ENCODE data around the gene SLC25A22.
A peak's percentile ranks its signal among the peaks of the same experiment; 100 is the strongest.

Gene SLC25A22

DNA sequence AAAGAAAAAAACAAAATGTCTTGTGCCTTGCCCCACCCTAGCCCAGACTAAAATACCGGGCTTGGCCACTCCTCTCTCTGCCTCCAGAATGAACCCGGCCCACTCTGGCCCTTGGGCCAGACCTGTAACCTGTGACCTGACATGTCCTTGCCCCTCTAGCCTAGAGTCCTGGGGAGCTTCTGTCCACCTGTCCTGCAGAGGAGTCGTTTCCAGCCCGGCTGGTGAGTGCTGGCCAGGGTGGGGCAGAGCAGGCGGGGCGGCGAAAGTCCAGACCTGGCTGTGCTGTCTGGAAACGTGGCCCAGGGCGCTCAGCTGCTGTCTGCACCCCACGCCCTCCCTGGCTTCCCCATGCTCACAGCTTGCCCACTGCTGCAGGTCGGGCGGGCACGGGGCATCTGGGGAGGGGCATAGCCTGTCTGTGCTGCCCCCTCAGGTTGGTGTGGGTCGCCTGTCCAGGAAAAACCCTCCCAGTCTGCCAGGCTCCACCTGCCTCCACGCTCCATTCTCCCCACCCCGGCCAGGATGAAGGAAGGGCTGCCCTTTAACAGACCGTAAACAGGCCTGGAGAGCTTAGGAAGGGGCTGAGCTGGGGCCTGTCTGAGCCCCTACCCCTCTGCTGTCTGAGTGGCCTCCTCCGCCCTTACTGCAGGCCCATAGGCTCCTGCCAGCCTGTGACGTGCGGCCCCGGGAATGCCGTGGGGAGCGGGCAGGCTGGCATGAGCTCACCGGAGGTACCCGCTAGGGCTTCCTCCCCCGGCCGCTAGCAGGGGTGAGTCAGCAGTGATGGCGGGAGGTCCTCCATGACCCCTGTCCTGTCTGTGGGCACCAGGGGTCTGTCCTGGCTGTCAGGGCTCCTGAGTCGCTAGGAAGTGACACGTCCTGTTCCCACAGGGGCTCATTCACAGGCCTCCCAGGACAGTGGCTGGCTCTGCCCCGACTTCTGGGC, 36.6 kb upstream of the SLC25A22 start:
- no peak for DNase-seq (ENCODE audit: low read depth in 2 of 2)

DNA sequence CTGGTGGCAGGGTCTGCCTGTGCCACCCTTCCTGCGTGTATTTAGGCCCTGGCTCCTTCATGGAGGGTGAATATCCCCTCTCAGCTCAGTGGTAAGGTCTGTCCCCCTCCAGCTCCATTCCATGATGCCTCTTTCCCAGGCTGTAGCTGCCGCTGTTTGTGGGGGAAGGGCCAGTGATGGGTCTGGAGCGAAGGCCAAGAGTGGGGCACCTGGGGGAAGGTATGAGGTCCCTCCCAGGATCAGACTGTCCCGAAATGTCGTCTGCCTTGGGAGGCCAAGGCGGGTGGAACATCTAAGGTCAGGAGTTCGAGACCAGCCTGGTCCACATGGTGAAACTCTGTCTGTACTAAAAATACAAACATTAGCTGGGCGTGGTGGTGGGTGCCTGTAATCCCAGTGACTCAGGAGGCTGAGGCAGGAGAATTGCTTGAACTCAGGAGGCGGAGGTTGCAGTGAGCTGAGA, 35.8 kb upstream of the SLC25A22 start:
- DNase-seq (ENCODE audit: low read depth in 2 of 2) = no peak

DNA sequence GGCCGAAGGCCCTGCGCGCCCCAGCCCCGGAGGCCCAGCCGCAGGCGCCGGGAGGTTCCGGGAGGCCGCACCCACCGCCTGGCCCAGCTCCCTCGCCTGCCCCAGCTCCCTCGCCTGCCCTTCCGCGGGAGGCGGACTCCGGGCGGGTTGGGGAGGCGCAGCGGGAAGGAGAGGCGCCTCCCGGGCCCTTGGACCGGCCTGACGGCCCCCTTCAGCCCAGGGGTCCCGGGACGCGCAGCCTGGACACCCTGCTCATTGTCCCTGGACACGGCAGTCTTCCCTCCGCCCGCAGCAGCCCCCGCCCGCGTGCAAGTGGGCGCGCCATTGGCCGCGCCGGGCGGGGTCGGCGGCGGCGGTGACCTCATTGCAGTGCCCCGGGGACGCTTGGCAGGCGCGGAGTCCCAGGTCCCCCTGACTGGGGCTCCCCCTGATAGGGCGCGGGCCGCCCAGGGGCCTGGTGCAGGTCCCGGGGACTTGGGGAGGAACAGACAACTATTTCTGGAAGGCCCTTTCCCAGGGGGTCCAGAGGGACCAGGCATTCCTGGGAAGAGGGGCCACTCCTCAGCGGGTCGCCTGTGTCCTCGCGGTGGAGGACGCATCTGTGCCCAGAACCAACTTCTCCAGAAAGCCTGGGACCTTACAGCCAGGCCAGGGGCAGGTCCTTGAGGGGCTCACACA, 35.2 kb upstream of the SLC25A22 start:
- no peak for DNase-seq (ENCODE audit: low read depth in 2 of 2)

DNA sequence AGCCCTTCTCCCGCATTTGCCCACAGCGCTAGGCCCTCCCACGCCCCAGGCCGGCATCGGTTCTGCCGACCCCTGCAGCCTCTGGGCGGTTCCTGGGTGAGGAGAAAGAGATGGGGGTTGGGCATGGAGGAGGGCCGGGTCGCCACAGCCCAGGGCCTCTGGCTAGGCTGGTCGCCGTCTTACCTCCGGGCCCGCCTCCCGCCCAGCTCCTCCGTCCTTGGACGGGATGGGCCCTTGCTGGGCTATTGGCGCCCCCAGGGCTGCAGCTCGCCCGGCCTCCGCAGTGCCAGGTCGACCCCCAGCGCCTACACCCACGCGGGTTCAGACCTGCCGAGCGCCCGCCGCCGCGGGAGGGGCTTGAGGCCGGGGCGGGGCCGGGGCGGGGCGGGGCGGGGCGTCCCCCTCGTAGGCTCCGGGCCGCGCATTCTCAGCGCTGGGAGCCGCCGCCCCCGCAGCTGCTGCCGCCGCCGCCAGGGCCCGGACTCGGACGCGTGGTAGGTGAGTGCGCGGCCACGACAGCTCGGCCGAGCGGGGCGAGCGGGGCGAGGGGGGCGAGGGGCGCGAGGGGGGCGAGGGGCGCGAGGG, 34.5 kb upstream of the SLC25A22 start, which contains the start of gene CD151:
TSS of gene CD151 (plus strand) at position 424 of the 585 bp plus-strand sequence. CDS start 3,118 bp downstream, outside the sequence.
- no peak for DNase-seq (ENCODE audit: low read depth in 2 of 2)

DNA sequence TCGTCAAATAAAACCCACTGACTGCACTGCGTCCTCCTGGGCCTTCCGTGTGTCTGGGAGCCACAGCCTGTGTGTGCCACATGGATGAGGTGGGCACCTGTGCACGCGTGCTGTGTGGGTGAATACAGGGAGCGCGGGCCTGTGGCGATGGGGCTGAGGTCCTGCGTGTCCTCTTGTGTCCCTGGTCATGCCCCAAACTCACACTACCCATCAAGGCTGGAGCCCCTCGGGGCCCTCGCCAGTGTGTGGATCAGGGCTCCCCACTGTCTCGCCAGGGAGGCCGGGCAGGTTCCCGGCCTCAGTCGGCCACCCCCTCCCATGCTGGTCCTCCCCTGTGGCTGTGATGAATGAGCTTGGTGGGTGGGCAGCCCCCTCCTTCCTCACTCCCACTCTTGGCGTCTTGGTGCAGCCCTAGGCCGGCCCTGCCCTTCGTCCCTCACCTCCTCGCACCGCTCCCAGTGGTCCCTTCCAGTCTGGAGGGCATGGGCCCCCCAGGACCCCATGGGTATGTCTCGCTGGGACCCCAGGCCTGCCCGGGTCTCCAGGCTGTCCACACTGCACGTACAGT, 34.0 kb upstream of the SLC25A22 start:
- DNase-seq (ENCODE audit: low read depth in 2 of 2) = no peak

DNA sequence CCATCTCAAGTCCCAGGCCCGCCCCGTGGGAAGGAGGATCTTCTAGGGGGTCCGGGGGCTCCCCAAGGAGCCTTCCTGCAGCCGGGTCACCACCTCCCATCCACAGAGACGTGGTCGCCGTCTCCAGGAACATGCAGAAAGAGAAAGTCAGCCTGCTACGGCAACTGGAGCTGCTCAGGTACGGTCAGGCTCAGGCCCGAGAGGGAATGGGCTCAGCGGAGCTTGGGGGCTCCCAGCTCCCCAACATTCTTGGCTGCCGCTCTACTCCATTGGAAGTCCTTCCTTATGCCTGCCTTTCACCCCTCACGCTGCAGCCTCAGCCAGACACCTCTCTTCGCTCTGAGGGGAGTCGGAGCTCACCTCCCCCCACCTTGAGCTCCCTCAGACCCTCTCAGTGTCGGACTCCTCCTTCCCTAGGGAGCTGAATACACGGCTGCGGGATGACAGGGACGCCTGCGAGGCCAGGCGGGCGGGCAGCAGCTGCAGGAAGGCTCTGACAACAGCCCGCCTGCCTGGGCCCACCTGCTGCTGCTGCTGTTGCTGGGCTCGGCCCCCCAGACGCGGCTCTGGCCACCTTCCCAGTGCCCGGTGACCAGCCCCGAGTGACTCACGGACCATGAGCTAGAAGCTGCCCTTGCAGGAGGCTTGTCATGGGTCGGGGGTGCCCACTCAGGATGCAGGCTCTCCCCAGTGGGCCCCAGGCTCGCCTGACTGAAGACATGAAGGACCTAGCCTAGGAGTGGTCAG, 33.2 kb upstream of the SLC25A22 start:
- no peak for DNase-seq (ENCODE audit: low read depth in 2 of 2)

DNA sequence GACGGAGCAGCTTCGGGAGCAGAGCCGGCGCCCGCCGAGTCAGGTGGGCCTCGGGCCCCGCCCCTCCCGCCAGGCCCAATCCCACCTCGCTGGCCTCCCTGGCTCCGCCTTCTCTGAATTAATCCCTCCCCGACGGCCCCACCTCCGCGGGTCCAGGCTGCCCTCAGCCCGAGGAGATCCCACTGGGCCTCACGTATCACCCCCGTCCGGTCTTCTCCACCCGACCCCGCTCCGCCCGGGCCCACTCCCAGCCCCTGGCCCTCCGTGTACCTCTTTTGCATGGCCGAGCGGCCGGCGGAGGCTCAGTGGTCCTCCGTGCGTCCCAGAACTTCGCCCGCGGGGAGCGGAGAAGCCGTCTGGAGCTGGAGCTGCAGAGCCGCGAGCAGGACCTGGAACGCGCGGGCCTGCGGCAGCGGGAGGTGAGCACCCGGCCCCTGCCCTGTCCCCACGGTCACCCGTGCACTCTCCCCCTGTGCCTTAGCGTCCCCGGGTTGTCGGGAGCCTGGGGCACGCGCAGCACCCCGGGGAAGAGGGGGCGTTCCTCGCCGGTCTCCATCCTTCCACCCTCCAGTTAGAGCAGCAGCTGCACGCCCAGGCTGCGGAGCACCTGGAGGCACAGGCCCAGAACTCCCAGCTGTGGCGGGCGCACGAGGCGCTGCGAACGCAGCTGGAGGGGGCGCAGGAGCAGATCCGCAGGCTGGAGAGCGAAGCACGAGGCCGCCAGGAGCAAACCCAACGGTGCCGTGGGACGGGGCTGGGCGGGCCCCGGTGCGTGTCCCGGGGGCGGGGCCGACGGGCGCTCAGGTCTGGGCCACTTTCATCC, 32.4 kb upstream of the SLC25A22 start:
- DNase-seq (ENCODE audit: low read depth in 2 of 2) = peak in 1 of 2 donors; percentile 41

DNA sequence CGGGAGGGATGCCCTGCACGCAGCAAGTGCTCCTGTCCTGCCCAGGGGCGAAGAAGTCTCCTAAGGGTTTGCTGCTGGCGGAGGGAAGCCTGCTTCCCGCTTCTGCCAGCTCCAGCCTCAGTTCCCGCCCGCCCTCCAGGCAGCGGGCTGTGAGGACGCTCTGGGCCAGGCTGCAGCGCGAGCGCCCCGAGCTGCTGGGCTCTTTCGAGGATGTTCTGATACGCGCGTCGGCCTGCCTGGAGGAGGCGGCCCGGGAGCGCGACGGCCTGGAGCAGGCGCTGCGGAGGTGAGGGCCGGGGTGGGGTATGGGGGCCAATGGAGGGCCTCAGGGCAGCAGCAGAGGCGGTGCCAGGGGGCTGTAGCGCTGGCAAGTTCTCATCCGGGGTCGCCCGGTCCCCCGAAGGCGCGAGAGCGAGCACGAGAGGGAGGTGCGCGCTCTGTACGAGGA, 31.8 kb upstream of the SLC25A22 start:
- DNase-seq (ENCODE audit: low read depth in 2 of 2) = no peak

DNA sequence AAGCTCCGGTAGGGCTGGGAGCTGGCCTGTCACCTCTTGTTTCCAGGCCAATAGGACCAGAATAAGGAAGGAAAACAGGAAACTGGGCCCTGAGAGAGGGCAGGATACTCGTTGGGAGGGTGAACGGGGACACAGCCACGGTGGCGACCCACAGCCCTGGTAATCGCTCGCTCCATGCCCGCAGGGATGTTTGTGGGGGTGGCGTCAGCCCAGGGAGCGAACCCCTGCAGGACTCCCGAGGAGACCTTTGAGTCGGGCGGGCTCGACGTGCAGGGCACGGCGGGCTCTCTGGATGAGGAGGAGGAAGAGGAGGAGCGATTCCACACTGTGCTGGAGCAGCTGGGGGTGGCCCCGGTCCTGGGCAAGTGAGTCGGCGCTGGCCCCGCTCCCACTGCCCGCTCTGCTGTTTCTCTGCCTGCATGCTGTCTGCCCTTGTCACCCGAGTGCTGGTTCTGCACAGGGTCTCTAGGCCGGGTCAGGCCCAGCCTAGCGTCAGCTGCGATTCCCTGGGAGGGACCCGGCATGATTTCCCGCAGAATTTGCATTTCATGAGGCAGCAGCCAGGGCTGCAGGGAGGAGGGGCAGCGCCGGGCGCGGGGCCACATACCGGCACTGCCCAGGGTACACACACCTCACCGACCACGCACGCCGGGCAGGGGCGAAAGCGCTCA, 31.2 kb upstream of the SLC25A22 start:
- no peak for DNase-seq (ENCODE audit: low read depth in 2 of 2)

DNA sequence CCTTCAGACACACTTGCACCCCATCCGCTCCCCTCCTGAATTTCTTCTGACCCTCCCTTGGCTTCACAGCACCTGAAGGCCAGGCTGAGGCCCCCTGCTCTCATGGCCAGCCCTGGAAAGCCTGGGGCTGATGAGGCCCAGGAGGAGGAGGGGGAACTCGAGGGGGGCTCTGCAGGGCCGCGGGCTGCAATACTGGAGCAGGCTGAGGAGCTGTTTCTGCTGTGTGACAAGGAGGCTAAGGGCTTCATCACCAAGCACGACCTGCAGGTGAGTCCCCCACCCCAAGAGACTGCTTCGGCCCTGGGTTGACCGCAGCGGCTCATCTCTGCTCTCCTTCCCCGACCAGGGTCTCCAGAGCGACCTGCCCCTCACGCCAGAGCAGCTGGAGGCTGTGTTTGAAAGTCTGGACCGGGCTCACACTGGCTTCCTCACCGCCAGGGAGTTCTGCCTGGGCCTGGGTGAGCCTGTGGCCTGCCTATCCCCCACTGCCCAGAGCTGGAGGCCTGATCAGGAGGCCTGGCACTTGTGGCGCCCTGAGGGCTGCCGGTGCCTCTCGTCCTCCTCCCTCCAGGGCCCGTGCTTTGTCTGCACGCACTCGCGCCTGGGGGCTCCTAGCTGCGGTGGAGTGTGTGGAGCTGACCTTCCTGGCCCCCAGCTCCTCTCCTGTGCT, 30.6 kb upstream of the SLC25A22 start:
- no peak for DNase-seq (ENCODE audit: low read depth in 2 of 2)

DNA sequence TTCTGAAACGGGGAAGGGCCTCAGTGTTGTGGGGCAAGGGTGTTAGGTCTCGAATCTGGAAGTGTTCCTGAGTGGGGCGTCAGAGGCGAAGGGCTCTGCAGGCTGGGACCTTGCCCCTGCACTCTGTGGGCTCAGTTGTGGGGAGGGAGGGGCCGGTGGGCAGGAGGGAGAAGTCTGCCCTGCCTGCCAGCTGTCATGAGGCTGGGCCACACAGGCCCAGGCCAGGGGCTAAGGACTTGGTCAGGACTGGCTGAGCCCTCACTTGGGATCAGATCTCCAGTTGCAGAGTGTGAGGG, 29.8 kb upstream of the SLC25A22 start, which contains the start of gene CRACR2B:
TSS of gene CRACR2B (plus strand) at position 23 of the 296 bp plus-strand sequence. CDS start 689 bp downstream, outside the sequence.
- no peak for DNase-seq (ENCODE audit: low read depth in 2 of 2)

DNA sequence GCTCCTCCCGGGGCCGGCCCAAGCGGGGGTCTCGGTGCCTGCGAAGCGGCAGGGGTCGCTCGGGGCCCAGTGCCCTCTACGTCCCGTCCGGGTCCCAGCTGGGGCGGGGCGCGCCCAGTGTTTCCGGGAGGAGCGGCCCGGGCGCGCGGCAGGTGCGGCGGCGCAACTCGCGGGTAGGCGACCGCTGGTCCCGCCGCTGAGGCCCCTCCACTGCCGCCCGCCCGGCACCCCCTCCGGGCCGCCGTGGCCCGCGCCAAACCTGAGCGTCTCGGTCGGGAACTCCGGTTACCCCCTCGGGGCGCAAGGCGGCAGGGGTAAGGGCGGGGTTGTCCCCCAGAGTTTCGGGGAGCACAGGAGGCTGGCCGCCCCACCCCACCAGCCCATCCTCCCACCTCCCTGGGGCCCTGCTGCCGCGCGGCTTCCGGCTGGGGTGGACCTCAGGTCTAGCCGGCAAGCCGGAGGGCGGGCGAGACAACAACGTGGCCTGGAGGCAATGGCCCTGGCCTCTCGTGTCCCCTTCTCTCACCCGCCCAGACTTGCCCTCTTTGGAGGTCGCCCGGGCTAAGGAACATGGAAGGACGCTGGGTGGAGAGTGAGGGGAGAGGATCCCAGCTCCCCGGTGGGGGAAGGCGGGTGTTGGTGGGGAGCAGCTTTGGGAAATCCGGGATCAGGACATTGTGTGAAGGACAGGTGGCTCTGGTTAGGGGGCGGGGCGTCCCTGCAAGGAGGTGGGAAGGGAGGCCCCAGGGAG, 29.2 kb upstream of the SLC25A22 start:
- no peak for DNase-seq (ENCODE audit: low read depth in 2 of 2)

DNA sequence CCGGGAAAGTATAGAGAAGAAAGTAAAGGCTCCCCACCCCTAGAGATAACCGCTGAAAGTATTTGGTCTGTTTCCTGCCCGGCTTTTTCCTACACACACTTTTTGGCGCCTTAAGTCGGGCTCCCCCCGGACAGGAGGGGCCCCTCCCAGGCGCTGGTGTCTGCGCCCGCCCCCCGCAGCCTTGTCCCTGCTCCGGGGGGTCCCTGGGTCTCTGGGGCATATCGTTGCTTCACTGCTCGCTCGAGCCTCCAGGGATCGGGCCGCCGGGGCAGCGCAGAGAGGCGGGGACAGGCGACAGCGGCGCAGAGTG, 28.7 kb upstream of the SLC25A22 start:
- DNase-seq (ENCODE audit: low read depth in 2 of 2) = no peak

DNA sequence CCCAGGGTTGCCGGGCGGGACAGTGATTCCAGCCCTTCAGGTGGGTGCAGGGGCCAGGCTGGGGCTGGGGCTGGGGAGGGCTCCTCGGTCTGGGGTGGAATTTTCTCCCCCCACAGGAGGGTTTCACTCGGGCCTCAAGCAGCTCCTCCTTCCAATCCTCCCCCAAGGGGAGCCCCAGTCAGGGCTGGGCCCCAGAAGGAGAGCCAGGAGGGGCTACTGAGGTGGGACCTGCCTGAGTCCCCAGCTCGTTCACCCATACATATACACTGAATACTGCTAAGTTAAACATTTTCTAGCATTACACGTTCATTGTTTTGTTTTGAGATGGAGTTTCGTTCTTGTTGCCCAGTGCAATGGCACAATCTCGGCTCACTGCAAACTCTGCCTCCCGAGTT, 28.1 kb upstream of the SLC25A22 start:
- no peak for DNase-seq (ENCODE audit: low read depth in 2 of 2)

DNA sequence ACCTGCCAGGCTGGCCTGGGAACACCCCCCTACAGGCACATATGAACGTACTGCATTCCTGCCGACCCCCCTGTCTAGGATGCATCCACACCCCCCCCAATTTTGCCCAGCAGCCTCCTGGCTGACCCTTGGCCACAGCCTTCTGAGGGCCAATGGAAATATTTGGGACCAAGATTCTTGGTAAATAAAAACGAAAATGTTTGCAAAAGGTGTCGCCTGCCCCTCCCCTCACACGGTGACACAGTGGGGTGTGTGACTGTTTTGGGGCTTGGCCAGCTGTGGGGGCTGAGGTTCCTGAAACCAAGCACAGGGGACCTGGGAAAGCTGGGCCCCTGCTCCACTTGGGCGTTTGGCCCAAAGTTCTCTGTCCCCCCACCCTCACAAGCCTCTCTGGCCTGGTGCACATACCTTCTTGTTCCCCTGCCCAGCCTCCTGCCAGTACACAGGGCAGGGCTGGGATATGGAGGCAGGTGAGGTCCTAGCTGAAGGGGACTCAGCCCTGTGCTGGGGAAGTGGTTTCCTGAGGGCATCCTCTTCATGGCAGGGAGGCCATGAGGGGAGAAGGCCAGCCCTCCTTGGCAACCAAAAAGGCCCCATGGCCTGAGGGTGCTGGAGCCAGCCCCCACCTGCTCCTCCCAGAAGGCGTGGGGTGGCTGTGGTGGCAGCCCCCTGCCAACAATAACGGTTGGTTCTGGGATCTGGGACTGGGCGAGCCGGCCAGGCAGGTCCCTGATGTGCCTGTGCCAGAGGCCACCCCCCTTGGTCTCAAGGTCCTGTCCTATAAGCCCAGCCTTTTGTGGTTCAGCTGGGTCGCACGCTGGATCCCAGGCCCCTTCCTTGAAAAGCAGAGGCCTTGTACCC, 27.5 kb upstream of the SLC25A22 start:
- no peak for DNase-seq (ENCODE audit: low read depth in 2 of 2)

DNA sequence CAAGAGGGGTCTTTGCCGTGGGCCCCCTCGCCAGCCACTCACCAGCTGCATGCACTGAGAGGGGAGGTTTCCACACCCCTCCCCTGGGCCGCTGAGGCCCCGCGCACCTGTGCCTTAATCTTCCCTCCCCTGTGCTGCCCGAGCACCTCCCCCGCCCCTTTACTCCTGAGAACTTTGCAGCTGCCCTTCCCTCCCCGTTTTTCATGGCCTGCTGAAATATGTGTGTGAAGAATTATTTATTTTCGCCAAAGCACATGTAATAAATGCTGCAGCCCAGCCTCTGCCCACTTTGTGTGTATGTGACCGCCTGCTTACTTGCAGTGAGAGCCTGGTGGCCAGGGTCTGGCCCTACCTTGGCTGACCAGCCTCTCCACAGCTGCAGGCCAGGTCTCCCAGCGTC, 26.9 kb upstream of the SLC25A22 start:
- DNase-seq (ENCODE audit: low read depth in 2 of 2) = no peak

DNA sequence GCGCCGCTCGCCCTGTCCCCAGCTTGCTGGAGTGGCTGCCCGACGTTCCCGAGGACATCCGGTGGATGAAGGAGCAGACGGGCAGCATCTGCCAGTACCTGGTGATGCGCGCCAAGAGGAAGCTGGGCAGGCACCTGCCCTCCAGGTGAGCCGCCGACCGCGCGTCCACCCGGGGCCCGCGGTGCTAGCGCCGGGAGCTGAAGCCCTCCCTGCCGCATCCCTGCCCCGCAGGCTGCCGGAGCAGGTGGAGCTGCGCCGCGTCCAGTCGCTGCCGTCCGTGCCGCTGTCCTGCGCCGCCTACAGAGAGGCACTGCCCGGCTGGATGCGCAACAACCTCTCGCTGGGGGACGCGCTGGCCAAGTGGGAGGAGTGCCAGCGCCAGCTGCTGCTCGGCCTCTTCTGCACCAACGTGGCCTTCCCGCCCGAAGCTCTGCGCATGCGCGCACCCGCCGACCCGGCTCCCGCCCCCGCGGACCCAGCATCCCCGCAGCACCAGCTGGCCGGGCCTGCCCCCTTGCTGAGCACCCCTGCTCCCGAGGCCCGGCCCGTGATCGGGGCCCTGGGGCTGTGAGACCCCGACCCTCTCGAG, 26.3 kb upstream of the SLC25A22 start:
- no peak for DNase-seq (ENCODE audit: low read depth in 2 of 2)

All from stimulated activated CD8-positive, alpha-beta memory T cell treated with anti-CD3 and anti-CD28 coated beads, Interleukin-7, amount 100 ng/mL, for 1 hour (primary cell).